GM18520 (cell line): ENCODE data around the gene GALC.

Source experiments
- ATAC-seq: cut with Tn5 transposase; IDR thresholded peaks from one replicate; pipeline ENCODE4 v1.9.1; 2021; ENCODE audit not compliant: unreplicated experiment

GALC gene

GRCh38 chr14:87888136-87888999 lies 104.6 kb downstream of the GALC start:
- no peak for ATAC-seq

GRCh38 chr14:87883750-87884149 lies 109.2 kb downstream of the GALC start:
- no peak for ATAC-seq
